Tibial artery (tissue), 4 donors: Measurements from ENCODE around the gene ACTR5.

Experiments
- DNase-seq, 2 donors: peaks; one replicate each; pipeline ENCODE4 v3.0.0-alpha.2; 2019
- H3K27ac ChIP-seq, 2 donors: fragments of 200-600 bp; sonication (generic) in 1 of 2; 1 replicate in 1 of 2; 2 replicates in 1 of 2; pipeline ENCODE4 v1.5.1; 2018 to 2019; ENCODE audit warnings: mild to moderate bottlenecking in 1 of 2
- H3K27me3 ChIP-seq, 2 donors: fragments of 200-600 bp; sonication (generic) in 1 of 2; one replicate each; pipeline versions ENCODE4 v1.5.1 to v1.6.0; 2016 to 2019
- H3K36me3 ChIP-seq, 3 donors: fragments of 200-600 bp; sonication (generic) in 2 of 3; one replicate each; pipeline ENCODE4 v1.5.1; 2016 to 2019; ENCODE audit warnings: mild to moderate bottlenecking in 2 of 3
- H3K4me1 ChIP-seq, 4 donors: fragments of 200-600 bp; sonication (generic) in 2 of 4; 1 replicate in 3 of 4; 2 replicates in 1 of 4; pipeline ENCODE4 v1.5.1; 2016 to 2019
- H3K4me3 ChIP-seq, 2 donors: fragments of 200-600 bp; sonication (generic) in 1 of 2; 1 replicate in 1 of 2; 2 replicates in 1 of 2; pipeline ENCODE4 v1.5.1; 2018 to 2019; ENCODE audit warnings: mild to moderate bottlenecking in 2 of 2
- H3K9me3 ChIP-seq, 3 donors: fragments of 200-600 bp; sonication (generic) in 1 of 3; one replicate each; pipeline ENCODE4 v1.5.1; 2016 to 2019
- intact Hi-C: fragments of 100-400 bp; cut with DNase I; formaldehyde crosslinking; loops from one replicate; pipeline ENCODE4 v1.15.0; 2023; ENCODE audit warnings: low total_unique reads
- TF ChIP-seq, protein P1 (sequence below), 2 experiments: fragments of 200-600 bp in 1 of 2; fragments of 450-650 bp in 1 of 2; IDR thresholded peaks; one replicate each; pipeline ENCODE4 v1.5.1; 2017 to 2019; ENCODE audit warnings: antibody characterized with exemption in 2 of 2, mild to moderate bottlenecking in 1 of 2, moderate library complexity in 1 of 2

The ACTR5 gene

GRCh38 chr20:38748097-38748860, at the start of gene ACTR5:
Gene ACTR5, plus strand, starts transcription at chr20:38748460. Its CDS starts 19 bp downstream, at chr20:38748479.
- intact Hi-C loops, result no loop called here
- peaks cover 0 to 18% (median 15%) of the 10 kb centered on the region in 3 donors for H3K36me3 ChIP-seq
- peaks cover 0 to 7% of the 10 kb centered on the region in 2 donors for H3K27me3 ChIP-seq
- H3K9me3 ChIP-seq, result no peaks in the 10 kb centered on the region
- peaks cover 0 to 15% (median 10%) of the 10 kb centered on the region in 4 donors for H3K4me1 ChIP-seq
- TF ChIP-seq, protein P1, sequence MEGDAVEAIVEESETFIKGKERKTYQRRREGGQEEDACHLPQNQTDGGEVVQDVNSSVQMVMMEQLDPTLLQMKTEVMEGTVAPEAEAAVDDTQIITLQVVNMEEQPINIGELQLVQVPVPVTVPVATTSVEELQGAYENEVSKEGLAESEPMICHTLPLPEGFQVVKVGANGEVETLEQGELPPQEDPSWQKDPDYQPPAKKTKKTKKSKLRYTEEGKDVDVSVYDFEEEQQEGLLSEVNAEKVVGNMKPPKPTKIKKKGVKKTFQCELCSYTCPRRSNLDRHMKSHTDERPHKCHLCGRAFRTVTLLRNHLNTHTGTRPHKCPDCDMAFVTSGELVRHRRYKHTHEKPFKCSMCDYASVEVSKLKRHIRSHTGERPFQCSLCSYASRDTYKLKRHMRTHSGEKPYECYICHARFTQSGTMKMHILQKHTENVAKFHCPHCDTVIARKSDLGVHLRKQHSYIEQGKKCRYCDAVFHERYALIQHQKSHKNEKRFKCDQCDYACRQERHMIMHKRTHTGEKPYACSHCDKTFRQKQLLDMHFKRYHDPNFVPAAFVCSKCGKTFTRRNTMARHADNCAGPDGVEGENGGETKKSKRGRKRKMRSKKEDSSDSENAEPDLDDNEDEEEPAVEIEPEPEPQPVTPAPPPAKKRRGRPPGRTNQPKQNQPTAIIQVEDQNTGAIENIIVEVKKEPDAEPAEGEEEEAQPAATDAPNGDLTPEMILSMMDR (IDR thresholded peaks at IDR 0.05), result no peak
- DNase-seq, result peak; percentile 87 to 95
- peak within 1 kb of the TSS; percentile 83 to 86 for H3K27ac ChIP-seq
- peak within 1 kb of the TSS; percentile 87 to 90 for H3K4me3 ChIP-seq

DNA sequence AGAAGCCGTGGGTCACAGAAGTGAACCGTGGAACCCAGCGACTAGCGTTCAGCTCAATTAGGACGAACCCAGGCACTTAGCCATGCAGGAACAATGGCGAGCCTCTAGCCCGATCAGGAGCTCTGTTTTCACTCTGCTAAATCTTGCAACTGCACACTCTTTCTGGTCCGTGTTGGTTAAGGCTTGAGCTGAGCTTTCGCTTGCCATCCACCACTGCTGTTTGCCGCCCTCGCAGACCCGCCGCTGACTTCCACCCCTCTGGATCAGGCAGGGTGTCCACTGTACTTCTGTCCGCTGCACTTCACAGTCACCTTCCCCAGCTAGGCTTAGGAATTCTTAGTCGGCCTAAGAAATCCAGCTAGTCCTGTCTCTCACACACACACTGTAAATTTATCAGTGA, 49.7 kb upstream of the ACTR5 start:
- no peak overlapping the region for H3K4me3 ChIP-seq
- TF ChIP-seq, protein P1 (IDR thresholded peaks at IDR 0.05), result no peak
- intact Hi-C loops, result no loop called here
- no peaks in the 10 kb centered on the region for H3K9me3 ChIP-seq
- H3K4me1 ChIP-seq, result no peaks in the 10 kb centered on the region
- H3K36me3 ChIP-seq, result no peaks in the 10 kb centered on the region
- H3K27ac ChIP-seq, result no peak overlapping the region
- peaks cover 0 to 52% of the 10 kb centered on the region in 2 donors for H3K27me3 ChIP-seq
- DNase-seq, result peak in 1 of 2 donors; percentile 17

- intact Hi-C loops, result no loop called here
- no peak overlapping the region for H3K4me3 ChIP-seq
- TF ChIP-seq, protein P1 (IDR thresholded peaks at IDR 0.05), result no peak
- no peaks in the 10 kb centered on the region for H3K36me3 ChIP-seq
- H3K4me1 ChIP-seq, result no peaks in the 10 kb centered on the region
- no peak overlapping the region for H3K27ac ChIP-seq
- no peaks in the 10 kb centered on the region for H3K9me3 ChIP-seq
- peaks cover 0 to 59% of the 10 kb centered on the region in 2 donors for H3K27me3 ChIP-seq
- peak in 1 of 2 donors; percentile 31 for DNase-seq
These were observed 48.1 kb upstream of the ACTR5 start for GRCh38 chr20:38700141-38700540.

GRCh38 chr20:38700926-38701325, 47.3 kb upstream of the ACTR5 start:
- H3K27me3 ChIP-seq, result peaks cover 0 to 67% of the 10 kb centered on the region in 2 donors
- TF ChIP-seq, protein P1 (IDR thresholded peaks at IDR 0.05), result no peak
- peak in 1 of 2 donors; percentile 46 for DNase-seq
- no peak overlapping the region for H3K4me3 ChIP-seq
- no peak overlapping the region for H3K27ac ChIP-seq
- no peaks in the 10 kb centered on the region for H3K4me1 ChIP-seq
- H3K9me3 ChIP-seq, result no peaks in the 10 kb centered on the region
- intact Hi-C loops, result no loop called here
- H3K36me3 ChIP-seq, result no peaks in the 10 kb centered on the region

DNA sequence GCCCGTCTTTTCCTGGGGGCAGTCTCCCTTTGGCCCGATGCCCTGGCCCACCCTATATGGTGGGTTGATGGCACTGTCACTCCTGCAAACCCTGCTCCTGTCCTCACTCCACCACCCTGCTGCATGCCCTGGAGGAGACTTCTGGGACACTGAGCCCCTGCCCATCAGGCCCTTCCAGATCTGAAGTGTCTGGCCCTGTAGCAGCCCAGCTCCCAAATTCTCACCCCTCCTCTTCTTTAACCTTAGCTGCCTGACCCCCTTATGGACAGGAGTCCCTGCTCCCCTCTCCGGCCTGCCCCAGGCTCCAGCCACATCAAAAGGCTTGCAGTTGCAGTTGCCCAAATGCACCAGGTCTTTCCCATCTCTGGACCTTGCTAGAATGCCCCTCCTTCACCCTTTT, 44.7 kb upstream of the ACTR5 start:
- intact Hi-C loops, result no loop called here
- H3K27me3 ChIP-seq, result peaks cover 0 to 76% of the 10 kb centered on the region in 2 donors
- H3K36me3 ChIP-seq, result no peaks in the 10 kb centered on the region
- H3K27ac ChIP-seq, result no peak overlapping the region
- peak in 1 of 2 donors; percentile 23 for DNase-seq
- H3K4me1 ChIP-seq, result no peaks in the 10 kb centered on the region
- no peaks in the 10 kb centered on the region for H3K9me3 ChIP-seq
- H3K4me3 ChIP-seq, result no peak overlapping the region
- TF ChIP-seq, protein P1 (IDR thresholded peaks at IDR 0.05), result no peak
